TTC549 (cell line): ENCODE results near the gene FAM76B.
"Not testable (repeated sequence)": the region's sequence is repeated elsewhere in the genome, so short reads cannot be mapped to it uniquely, and the experiment has no call there.

Source experiments
- FAIRE-seq: peaks from 2 replicates; lab custom pipeline; 2012; peaks lifted over from hg19 to GRCh38; lab: Jason Lieb, UNC

FAM76B gene

GRCh38 chr11:95789506-95790122 lies at the start of gene FAM76B:
TSS of gene FAM76B (minus strand) at chr11:95789782. CDS start at chr11:95789478, 304 bp downstream.
- FAIRE-seq = peak; percentile 92

- FAIRE-seq = no peak
Measured at GRCh38 chr11:95835768-95836488, 46.3 kb upstream of the FAM76B start.

- FAIRE-seq = no peak
Measured at GRCh38 chr11:95835351-95835750, 45.8 kb upstream of the FAM76B start.

- no peak for FAIRE-seq
Measured at GRCh38 chr11:95833378-95833777, 43.8 kb upstream of the FAM76B start.

- no peak for FAIRE-seq
Measured at GRCh38 chr11:95832763-95833162, 43.2 kb upstream of the FAM76B start.

- no peak for FAIRE-seq
Measured at GRCh38 chr11:95831198-95831883, 41.8 kb upstream of the FAM76B start.

GRCh38 chr11:95829580-95830259 lies 40.1 kb upstream of the FAM76B start:
- FAIRE-seq = no peak

- FAIRE-seq = no peak
Measured at GRCh38 chr11:95827696-95828095, 38.1 kb upstream of the FAM76B start.

GRCh38 chr11:95821640-95822039 lies 32.1 kb upstream of the FAM76B start:
- no peak for FAIRE-seq

- FAIRE-seq = no peak
Measured at GRCh38 chr11:95816037-95816436, 26.5 kb upstream of the FAM76B start.

- FAIRE-seq = not testable (repeated sequence)
Measured at GRCh38 chr11:95811052-95811451, 21.5 kb upstream of the FAM76B start.

GRCh38 chr11:95806464-95806863 lies 16.9 kb upstream of the FAM76B start:
- FAIRE-seq = not testable (repeated sequence)

GRCh38 chr11:95805869-95806268 lies 16.3 kb upstream of the FAM76B start:
- no peak for FAIRE-seq

GRCh38 chr11:95803973-95804372 lies 14.4 kb upstream of the FAM76B start:
- FAIRE-seq = no peak

- no peak for FAIRE-seq
Measured at GRCh38 chr11:95802806-95803205, 13.2 kb upstream of the FAM76B start.

GRCh38 chr11:95800438-95800837 lies 10.9 kb upstream of the FAM76B start:
- FAIRE-seq = no peak

- no peak for FAIRE-seq
Measured at GRCh38 chr11:95799546-95799945, 10.0 kb upstream of the FAM76B start.

GRCh38 chr11:95796501-95796900 lies 6.9 kb upstream of the FAM76B start:
- FAIRE-seq = no peak

- no peak for FAIRE-seq
Measured at GRCh38 chr11:95795627-95796295, 6.2 kb upstream of the FAM76B start.

GRCh38 chr11:95794086-95794485 lies 4.5 kb upstream of the FAM76B start:
- no peak for FAIRE-seq

GRCh38 chr11:95793116-95793515 lies 3.5 kb upstream of the FAM76B start:
- no peak for FAIRE-seq

GRCh38 chr11:95792700-95793099 lies 3.1 kb upstream of the FAM76B start:
- FAIRE-seq = no peak
